Measurements from ENCODE around the gene IQSEC2.
A peak's percentile ranks its signal among the peaks of the same experiment; 100 is the strongest.

DNA sequence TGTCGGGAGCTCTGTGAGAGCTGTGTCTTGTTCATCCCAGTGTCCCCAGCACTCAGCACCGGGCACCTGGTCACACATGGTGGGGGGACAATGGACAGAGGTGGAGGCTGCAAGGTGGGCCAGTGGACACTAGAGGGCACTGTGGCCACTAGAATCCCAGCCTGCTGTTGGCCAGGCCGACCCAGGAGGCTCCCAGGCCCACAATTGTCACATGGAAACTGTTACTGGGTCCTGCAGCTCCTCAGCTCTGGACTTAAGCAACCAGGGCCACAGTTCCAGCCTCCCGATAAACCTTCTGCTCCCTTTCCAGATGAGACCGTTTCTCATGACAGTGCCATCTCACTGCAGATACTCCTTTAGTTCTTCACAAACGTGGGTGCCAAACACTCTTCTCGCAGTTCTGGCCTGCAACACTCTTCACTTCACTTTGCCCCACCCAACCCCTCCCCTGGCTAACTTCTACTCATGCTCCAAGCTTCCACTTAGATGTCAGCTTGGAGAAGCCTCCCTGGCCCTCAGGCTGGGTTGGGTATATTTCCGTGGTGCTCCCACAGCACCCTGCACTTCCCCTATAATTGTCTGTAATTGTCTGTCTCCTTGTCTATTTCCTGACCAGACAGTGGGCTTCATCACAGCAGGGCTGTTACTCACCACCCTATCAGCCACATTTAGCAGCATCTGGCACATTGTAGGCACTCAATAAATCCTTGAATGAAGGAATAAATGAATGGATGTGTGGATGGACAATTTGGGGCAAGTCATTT is 3.5 kb upstream of the IQSEC2 start:
- TF ChIP-seq, protein P1, sequence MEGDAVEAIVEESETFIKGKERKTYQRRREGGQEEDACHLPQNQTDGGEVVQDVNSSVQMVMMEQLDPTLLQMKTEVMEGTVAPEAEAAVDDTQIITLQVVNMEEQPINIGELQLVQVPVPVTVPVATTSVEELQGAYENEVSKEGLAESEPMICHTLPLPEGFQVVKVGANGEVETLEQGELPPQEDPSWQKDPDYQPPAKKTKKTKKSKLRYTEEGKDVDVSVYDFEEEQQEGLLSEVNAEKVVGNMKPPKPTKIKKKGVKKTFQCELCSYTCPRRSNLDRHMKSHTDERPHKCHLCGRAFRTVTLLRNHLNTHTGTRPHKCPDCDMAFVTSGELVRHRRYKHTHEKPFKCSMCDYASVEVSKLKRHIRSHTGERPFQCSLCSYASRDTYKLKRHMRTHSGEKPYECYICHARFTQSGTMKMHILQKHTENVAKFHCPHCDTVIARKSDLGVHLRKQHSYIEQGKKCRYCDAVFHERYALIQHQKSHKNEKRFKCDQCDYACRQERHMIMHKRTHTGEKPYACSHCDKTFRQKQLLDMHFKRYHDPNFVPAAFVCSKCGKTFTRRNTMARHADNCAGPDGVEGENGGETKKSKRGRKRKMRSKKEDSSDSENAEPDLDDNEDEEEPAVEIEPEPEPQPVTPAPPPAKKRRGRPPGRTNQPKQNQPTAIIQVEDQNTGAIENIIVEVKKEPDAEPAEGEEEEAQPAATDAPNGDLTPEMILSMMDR (IDR thresholded peaks at IDR 0.05) = peak; percentile 62 to 91 (median 72)
- no peak for TF ChIP-seq POLR2A (IDR thresholded peaks at IDR 0.05)

Measured in heart left ventricle (tissue), 13 donors.